ENCODE data around the gene SLC6A5.

- TF ChIP-seq CTCF (conservative IDR thresholded peaks at IDR 0.05; ENCODE audit: low read depth, low read length) (no peak), EZH2 (IDR thresholded peaks at IDR 0.05; ENCODE audit: low read length, unreplicated experiment) (no peak)
These were observed 89.4 kb downstream of the SLC6A5 start for GRCh38 chr11:20688761-20689160.

All from PC-3 (cell line).